ENCODE results near the gene MPPED2.

- TF ChIP-seq CTCF (IDR thresholded peaks at IDR 0.05) (no peak), POLR2A (IDR thresholded peaks at IDR 0.05) (no peak)
Measured at GRCh38 chr11:30423279-30423648, 162.9 kb downstream of the MPPED2 start.
